Heart left ventricle (tissue), 16 donors: ENCODE data around the gene MDC1. TPM values are rescaled to one million over a fixed set of nuclear protein-coding genes. Genes with fewer than 3 reads are reported as not detected.

ENCODE experiments used
- ATAC-seq, 4 donors: fragments of 200-7000 bp; cut with Tn5 transposase; one replicate each; pipeline ENCODE4 v1.9.1; 2020 to 2022; ENCODE audit warnings: moderate library complexity in 4 of 4, mild to moderate bottlenecking in 3 of 4, moderate number of reproducible peaks in 1 of 4
- DNase-seq, 5 donors: peaks; one replicate each; pipeline ENCODE4 v3.0.0-alpha.2; 2020
- H3K27ac ChIP-seq, 12 donors: fragments of 200-600 bp; sonication (generic) in 4 of 12; one replicate each; pipeline versions ENCODE4 v1.5.0 to v1.8.0; 2016 to 2022; ENCODE audit warnings: mild to moderate bottlenecking in 2 of 12
- H3K27me3 ChIP-seq, 9 donors: fragments of 200-600 bp; sonication (generic) in 2 of 9; one replicate each; pipeline versions ENCODE4 v1.5.1 to v1.8.0; 2016 to 2022; ENCODE audit warnings: mild to moderate bottlenecking in 3 of 9
- H3K36me3 ChIP-seq, 9 donors: fragments of 200-600 bp; sonication (generic) in 2 of 9; one replicate each; pipeline versions ENCODE4 v1.5.0 to v1.8.0; 2018 to 2022; ENCODE audit warnings: mild to moderate bottlenecking in 2 of 9
- H3K4me1 ChIP-seq, 12 donors: fragments of 200-600 bp; sonication (generic) in 4 of 12; one replicate each; pipeline versions ENCODE4 v1.5.0 to v1.8.0; 2016 to 2022; ENCODE audit warnings: mild to moderate bottlenecking in 3 of 12
- H3K4me3 ChIP-seq, 12 donors: fragments of 200-600 bp; sonication (generic) in 4 of 12; one replicate each; pipeline versions ENCODE4 v1.5.0 to v1.8.0; 2017 to 2022; ENCODE audit warnings: mild to moderate bottlenecking in 9 of 12, moderate library complexity in 4 of 12
- H3K9me3 ChIP-seq, 12 donors: fragments of 200-600 bp; sonication (generic) in 4 of 12; one replicate each; pipeline versions ENCODE4 v1.5.0 to v1.8.0; 2016 to 2022; ENCODE audit warnings: mild to moderate bottlenecking in 1 of 12
- POLR2A ChIP-seq, 2 donors: fragments of 450-650 bp; IDR thresholded peaks; one replicate each; pipeline ENCODE4 v1.6.1; 2017; ENCODE audit warnings: antibody characterized with exemption in 2 of 2, mild to moderate bottlenecking in 2 of 2, moderate library complexity in 2 of 2
- WGBS, 4 donors: extraction: QIAGEN DNeasy Blood & Tissue Kit in 2 of 4; methylation state at CpG; one replicate each; pipeline versions ENCODE4 v1.1.5 to v1.1.7; 2013 to 2018; 5-methylcytosine and 5-hydroxymethylcytosine counted together
- intact Hi-C, 10 donors: fragments of 100-400 bp; cut with DNase I; formaldehyde crosslinking; loops; one replicate each; pipeline versions ENCODE4 v1.11.1 to v1.14.2; 2022
- polyA plus RNA-seq, 2 donors: library from polyadenylated mRNA; stranded (reverse); fragments of 200-250 nt; gene quantifications; one replicate each; pipeline ENCODE4 v1.2.3, GENCODE V29; 2013
- total RNA-seq, 9 donors: library from RNA; depleted of rRNA in 2 of 9; stranded (reverse); fragments of >200 nt in 2 of 9; fragmentation: NEBNext Ultra II Directional in 3 of 9; extraction: Animal tissue kit (Norgen Biotek cat#: 25700) in 3 of 9; gene quantifications; one replicate each; pipeline versions ENCODE4 v1.1.0 to v1.2.4, GENCODE V29; 2016 to 2023
- TF ChIP-seq, protein P1 (sequence below), 12 donors: fragments of 200-600 bp; sonication (generic) in 4 of 12; IDR thresholded peaks; one replicate each; pipeline versions ENCODE4 v1.5.0 to v1.8.0; 2018 to 2022; ENCODE audit warnings: antibody characterized with exemption in 12 of 12, mild to moderate bottlenecking in 5 of 12
- donor health status: ischemic (EF 13 %, LVEDD 7.1; RV severe dilation, severe dysfunction).
- donor health status: healthy with polysubstance abuse.
- donor health status: DM: no; HTN: yes; CAD: no.
- donor health status: DM: no; HTN: no; CAD: no.
- donor health status: ischemic (EF 25% LVEDD 6.9; RV normal size, moderate dysfunction).
- donor health status: ischemic (EF 25% LVEDD 5.7; RV mildly dilated, moderate dysfunction).
- donor health status: healthy.
- donor health status: DM: yes; HTN: yes; CAD: no.
- donor health status: ischemic (EF 35%, LVEDD 5.7; RV mildly dilated, moderate dysfunction).
- donor health status: nonischemic (EF 11% LVEDD 7.7; RV severe dilation, severe dysfunction).
- donor health status: DM: yes; HTN: yes; CAD: no.
- donor health status: PGD.
- donor health status: ischemic (EF 29% LVEDD 5.4; RV normal size, mild dysfunction).
- donor health status: nonischemic (EF 23%, LVEDD 6.1; RV moderate dilation, normal function).

Gene MDC1
- total and polyA plus RNA-seq, 11 donors = 8.6 to 25.0 (median 16.0) TPM

DNA sequence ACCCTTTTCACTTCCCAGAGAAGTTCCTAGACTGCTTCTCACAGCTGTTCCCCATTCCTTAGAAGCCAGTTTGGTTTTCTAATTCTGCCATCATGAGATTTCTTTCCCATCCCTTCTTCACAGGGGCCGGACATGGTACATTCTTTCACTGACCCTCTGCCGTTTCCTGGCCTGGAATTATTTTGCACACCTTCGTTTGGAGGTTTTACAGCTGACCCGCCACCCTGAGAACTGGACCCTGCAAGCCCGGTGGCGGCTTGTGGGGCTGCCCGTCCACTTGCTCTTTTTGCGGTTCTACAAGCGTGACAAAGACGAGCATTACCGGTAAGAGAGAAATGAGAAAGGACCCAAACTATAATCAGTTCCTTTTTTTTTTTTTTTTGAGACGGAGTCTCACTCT is 65.9 kb downstream of the MDC1 start:
- intact Hi-C loops = no loop called here
- no peak for TF ChIP-seq POLR2A (IDR thresholded peaks at IDR 0.05)
- TF ChIP-seq, protein P1, sequence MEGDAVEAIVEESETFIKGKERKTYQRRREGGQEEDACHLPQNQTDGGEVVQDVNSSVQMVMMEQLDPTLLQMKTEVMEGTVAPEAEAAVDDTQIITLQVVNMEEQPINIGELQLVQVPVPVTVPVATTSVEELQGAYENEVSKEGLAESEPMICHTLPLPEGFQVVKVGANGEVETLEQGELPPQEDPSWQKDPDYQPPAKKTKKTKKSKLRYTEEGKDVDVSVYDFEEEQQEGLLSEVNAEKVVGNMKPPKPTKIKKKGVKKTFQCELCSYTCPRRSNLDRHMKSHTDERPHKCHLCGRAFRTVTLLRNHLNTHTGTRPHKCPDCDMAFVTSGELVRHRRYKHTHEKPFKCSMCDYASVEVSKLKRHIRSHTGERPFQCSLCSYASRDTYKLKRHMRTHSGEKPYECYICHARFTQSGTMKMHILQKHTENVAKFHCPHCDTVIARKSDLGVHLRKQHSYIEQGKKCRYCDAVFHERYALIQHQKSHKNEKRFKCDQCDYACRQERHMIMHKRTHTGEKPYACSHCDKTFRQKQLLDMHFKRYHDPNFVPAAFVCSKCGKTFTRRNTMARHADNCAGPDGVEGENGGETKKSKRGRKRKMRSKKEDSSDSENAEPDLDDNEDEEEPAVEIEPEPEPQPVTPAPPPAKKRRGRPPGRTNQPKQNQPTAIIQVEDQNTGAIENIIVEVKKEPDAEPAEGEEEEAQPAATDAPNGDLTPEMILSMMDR (IDR thresholded peaks at IDR 0.05) = no peak
- 86 to 92% (median 88%) methylated on average over 12 of the region's 12 CpGs for WGBS, 4 donors

More for the DNA sequence above, 65.9 kb downstream of the MDC1 start:
- Histone ChIP-seq H3K27me3 (no peaks in the 10 kb centered on the region), H3K9me3 (no peaks in the 10 kb centered on the region), H3K27ac (no peak overlapping the region), H3K36me3 (peaks cover 8 to 69% (median 61%) of the 10 kb centered on the region in 9 donors), H3K4me3 (no peak overlapping the region), H3K4me1 (peaks cover 0 to 25% (median 10%) of the 10 kb centered on the region in 12 donors)
- ATAC-seq = no peak
- DNase-seq = no peak

Other genes with a start within 250 kb of the MDC1 start
- 100 to 1,000 TPM in 8 of 9 donors, 10 to 100 TPM in 1; 96.1 to 560 (median 162) TPM for gene HLA-E, start 227.8 kb downstream of the MDC1 start, total RNA-seq
- gene HLA-E, start 227.8 kb downstream of the MDC1 start, polyA plus RNA-seq = 100 to 1,000 TPM; 160 to 200 TPM
- 10 to 100 TPM in 8 of 9 donors, 1 to 10 TPM in 1; 9.1 to 32.4 (median 17.4) TPM for gene GNL1, start 160.8 kb downstream of the MDC1 start, total RNA-seq
- 10 to 100 TPM; 17.7 to 33.5 TPM for gene GNL1, start 160.8 kb downstream of the MDC1 start, polyA plus RNA-seq
- 1 to 10 TPM; 1.9 to 4.5 (median 2.9) TPM for gene PRR3, start 160.0 kb downstream of the MDC1 start, total RNA-seq
- gene PRR3, start 160.0 kb downstream of the MDC1 start, polyA plus RNA-seq = 1 to 10 TPM; 3.4 to 3.6 TPM
- gene ABCF1, start 145.8 kb downstream of the MDC1 start, total RNA-seq = 10 to 100 TPM; 35.1 to 49.0 (median 39.8) TPM
- 10 to 100 TPM; 28.0 to 76.8 TPM for gene ABCF1, start 145.8 kb downstream of the MDC1 start, polyA plus RNA-seq
- 10 to 100 TPM; 21.7 to 44.9 (median 29.9) TPM for gene PPP1R10, start 100.0 kb downstream of the MDC1 start, total RNA-seq
- 1 to 10 TPM; 9.4 to 9.6 TPM for gene PPP1R10, start 100.0 kb downstream of the MDC1 start, polyA plus RNA-seq
- gene MRPS18B, start 99.4 kb downstream of the MDC1 start, total RNA-seq = 100 to 1,000 TPM in 6 of 9 donors, 10 to 100 TPM in 3; 84.2 to 160 (median 122) TPM
- 100 to 1,000 TPM; 102 to 219 TPM for gene MRPS18B, start 99.4 kb downstream of the MDC1 start, polyA plus RNA-seq
- 1 to 10 TPM; 1.1 to 7.0 (median 3.3) TPM for gene ATAT1, start 90.4 kb downstream of the MDC1 start, total RNA-seq
- gene ATAT1, start 90.4 kb downstream of the MDC1 start, polyA plus RNA-seq = 1 to 10 TPM; 2.7 to 3.5 TPM
- gene C6orf136, start 70.1 kb downstream of the MDC1 start, total RNA-seq = 10 to 100 TPM; 27.9 to 58.9 (median 47.4) TPM
- gene C6orf136, start 70.1 kb downstream of the MDC1 start, polyA plus RNA-seq = 10 to 100 TPM; 46.0 to 79.3 TPM
- gene DHX16, start 44.3 kb downstream of the MDC1 start, total RNA-seq = 10 to 100 TPM; 17.6 to 26.1 (median 21.0) TPM
- 10 to 100 TPM; 16.1 to 39.4 TPM for gene DHX16, start 44.3 kb downstream of the MDC1 start, polyA plus RNA-seq
- 10 to 100 TPM; 11.9 to 77.2 (median 18.5) TPM for gene PPP1R18, start 30.6 kb downstream of the MDC1 start, total RNA-seq
- gene PPP1R18, start 30.6 kb downstream of the MDC1 start, polyA plus RNA-seq = 10 to 100 TPM; 19.4 to 21.8 TPM
- 1 to 10 TPM; 2.2 to 9.6 (median 3.9) TPM for gene NRM, start 26.3 kb downstream of the MDC1 start, total RNA-seq
- gene NRM, start 26.3 kb downstream of the MDC1 start, polyA plus RNA-seq = 1 to 10 TPM; 5.6 to 8.6 TPM
- gene TUBB, start 3.1 kb upstream of the MDC1 start, total RNA-seq = 100 to 1,000 TPM; 183 to 474 (median 238) TPM
- 100 to 1,000 TPM; 195 to 497 TPM for gene TUBB, start 3.1 kb upstream of the MDC1 start, polyA plus RNA-seq
- gene FLOT1, start 25.4 kb upstream of the MDC1 start, total RNA-seq = 100 to 1,000 TPM; 166 to 282 (median 211) TPM
- gene FLOT1, start 25.4 kb upstream of the MDC1 start, polyA plus RNA-seq = 100 to 1,000 TPM; 291 to 310 TPM
- 100 to 1,000 TPM in 2 of 9 donors, 10 to 100 TPM in 6, 1 to 10 TPM in 1; 8.7 to 127 (median 69.8) TPM for gene IER3, start 27.3 kb upstream of the MDC1 start, total RNA-seq
- gene IER3, start 27.3 kb upstream of the MDC1 start, polyA plus RNA-seq = 100 to 1,000 TPM in 1 of 2 donors, 10 to 100 TPM in 1; 33.3 to 119 TPM
- gene DDR1, start 167.2 kb upstream of the MDC1 start, total RNA-seq = 10 to 100 TPM; 18.0 to 50.0 (median 38.4) TPM
- 10 to 100 TPM; 11.8 to 14.1 TPM for gene DDR1, start 167.2 kb upstream of the MDC1 start, polyA plus RNA-seq
- 10 to 100 TPM in 7 of 9 donors, 1 to 10 TPM in 2; 4.2 to 19.9 (median 14.5) TPM for gene GTF2H4, start 190.9 kb upstream of the MDC1 start, total RNA-seq
- gene GTF2H4, start 190.9 kb upstream of the MDC1 start, polyA plus RNA-seq = 10 to 100 TPM; 14.7 to 22.4 TPM
- gene VARS2, start 197.0 kb upstream of the MDC1 start, total RNA-seq = 10 to 100 TPM; 10.7 to 28.5 (median 18.8) TPM
- 10 to 100 TPM; 12.1 to 19.7 TPM for gene VARS2, start 197.0 kb upstream of the MDC1 start, polyA plus RNA-seq
- not detected for gene SFTA2, start 214.9 kb upstream of the MDC1 start, total RNA-seq
- not detected for gene SFTA2, start 214.9 kb upstream of the MDC1 start, polyA plus RNA-seq
- under 1 TPM in 1 of 9 donors, not detected in 8; 0.11 TPM for gene MUCL3, start 223.7 kb upstream of the MDC1 start, total RNA-seq
- under 1 TPM in 1 of 2 donors, not detected in 1; 0.03 TPM for gene MUCL3, start 223.7 kb upstream of the MDC1 start, polyA plus RNA-seq